ENCODE measurements around the gene CAMK2D. TPM values are rescaled to one million over a fixed set of nuclear protein-coding genes. Genes with fewer than 3 reads are reported as not detected.

The CAMK2D gene
- total RNA-seq, 1 experiment from 2014 or later, result 9.0 TPM

GRCh38 chr4:113675731-113676697, 85.5 kb downstream of the CAMK2D start:
- no peak for DNase-seq
- H3K18ac ChIP-seq (ENCODE audit: insufficient read length, low read depth, low read length), result no peak overlapping the region
- peaks cover 3 to 7% of the 10 kb centered on the region in 2 experiments; a peak in 2 of 4 replicates for H3K4me1 Mint-ChIP-seq
- no peak overlapping the region for H2BK120ac ChIP-seq (ENCODE audit: low read depth, low read length, poor library complexity, severe bottlenecking)
- no peak overlapping the region for H3K4ac ChIP-seq (ENCODE audit: low read depth, low read length)
- H3K79me1 ChIP-seq (ENCODE audit: insufficient read depth, low read depth, low read length, poor library complexity, severe bottlenecking), result no peaks in the 10 kb centered on the region
- no peak overlapping the region for H3K56ac ChIP-seq (ENCODE audit: insufficient read length, low read depth, low read length)
- H3K9me3 ChIP-seq (ENCODE audit: control insufficient read depth, low read depth, low read length), result no peaks in the 10 kb centered on the region
- no peaks in the 10 kb centered on the region; a peak in 1 of 7 replicates for H3K36me3 Mint-ChIP-seq (ENCODE audit: insufficient read depth in 1 of 3, low read depth in 3 of 3)
- no peak overlapping the region for H3K4me2 ChIP-seq (ENCODE audit: insufficient read depth, insufficient read length, low read length)
- H3K23ac ChIP-seq (ENCODE audit: insufficient read length, low read depth, low read length), result no peak overlapping the region
- H4K8ac ChIP-seq (replicated peaks; ENCODE audit: insufficient read length, low read depth, low read length), result no peak overlapping the region
- H2BK5ac ChIP-seq (ENCODE audit: insufficient read length, low read length), result no peak overlapping the region
- no peak overlapping the region for H3K27ac ChIP-seq (ENCODE audit: insufficient read length, low read depth, low read length)
- H4K5ac ChIP-seq (ENCODE audit: insufficient read length, low read depth, low read length), result no peak overlapping the region
- no CpG with 5 or more reads among the region's 2 CpGs for WGBS (ENCODE audit: extremely low coverage, insufficient read length, low lambda C conversion rate)
- H3K23me2 ChIP-seq (ENCODE audit: insufficient read length, low read depth, low read length, poor library complexity, severe bottlenecking), result no peaks in the 10 kb centered on the region
- no peak overlapping the region for H3K9ac ChIP-seq (ENCODE audit: extremely low read depth, insufficient read length, low read length)
- H3K9me3 Mint-ChIP-seq, result no peaks in the 10 kb centered on the region
- no peak overlapping the region for H2AK5ac ChIP-seq (ENCODE audit: insufficient read length, low read length)
- no peak for TF ChIP-seq CTCF (conservative IDR thresholded peaks at IDR 0.05)
- H3K27ac Mint-ChIP-seq, result no peak overlapping the region
- H3K79me2 ChIP-seq (ENCODE audit: insufficient read depth, low read length), result no peaks in the 10 kb centered on the region
- no peak overlapping the region for H2BK15ac ChIP-seq (ENCODE audit: low read depth, low read length)
- no peak overlapping the region for H3K14ac ChIP-seq (ENCODE audit: insufficient read depth, low read length)
- no peak overlapping the region for H2AFZ ChIP-seq (ENCODE audit: low read length)
- no peak overlapping the region for H3T11ph ChIP-seq (ENCODE audit: low read length)
- H2BK12ac ChIP-seq (ENCODE audit: insufficient read length, low read depth, low read length), result no peak overlapping the region
- H3K4me3 Mint-ChIP-seq, result no peak overlapping the region
- H3K27me3 Mint-ChIP-seq (ENCODE audit: low read depth), result no peaks in the 10 kb centered on the region
- no peaks in the 10 kb centered on the region for H4K20me1 ChIP-seq (ENCODE audit: control insufficient read depth, insufficient read depth, insufficient read length)
- no peak overlapping the region for H4K91ac ChIP-seq (ENCODE audit: insufficient read length, low read depth, low read length)
- H3K27me3 ChIP-seq (ENCODE audit: insufficient read depth, low read length), result no peaks in the 10 kb centered on the region
- no peaks in the 10 kb centered on the region for H3K4me1 ChIP-seq (ENCODE audit: insufficient read depth, low read length)
- no peak overlapping the region for H2BK20ac ChIP-seq (ENCODE audit: low read depth, low read length, poor library complexity, severe bottlenecking)
